ENCODE results near the gene PSEN2.

PSEN2 gene

GRCh38 chr1:226863446-226863845 lies 7.0 kb upstream of the PSEN2 start:
- no peak overlapping the region for H3K27ac ChIP-seq (ENCODE audit: low read length)
- no peaks in the 10 kb centered on the region for H3K27me3 ChIP-seq (ENCODE audit: control insufficient read depth, insufficient read depth, low read length)
- no peak overlapping the region for H3K4me3 ChIP-seq (ENCODE audit: low read length)
- no peaks in the 10 kb centered on the region for H3K9me3 ChIP-seq (ENCODE audit: control insufficient read depth, insufficient read depth, low read length)
- peaks cover 4% of the 10 kb centered on the region; the same call in 1 of the 2 replicates for H3K4me1 ChIP-seq (ENCODE audit: control insufficient read depth, insufficient read depth, low read length)
- H3K36me3 ChIP-seq (ENCODE audit: control insufficient read depth, insufficient read depth, low read length), result no peaks in the 10 kb centered on the region
- WGBS (ENCODE audit: insufficient coverage, insufficient read length), result no CpG with 5 or more reads among the region's 5 CpGs
- DNase-seq (ENCODE audit: low read depth, low spot score), result no peak

- DNase-seq (ENCODE audit: low read depth, low spot score), result no peak
- Histone ChIP-seq H3K27ac (ENCODE audit: low read length) (no peak overlapping the region), H3K36me3 (ENCODE audit: control insufficient read depth, insufficient read depth, low read length) (no peaks in the 10 kb centered on the region), H3K27me3 (ENCODE audit: control insufficient read depth, insufficient read depth, low read length) (no peaks in the 10 kb centered on the region), H3K4me1 (ENCODE audit: control insufficient read depth, insufficient read depth, low read length) (peaks cover 4% of the 10 kb centered on the region; the same call in 1 of the 2 replicates), H3K4me3 (ENCODE audit: low read length) (no peak overlapping the region), H3K9me3 (ENCODE audit: control insufficient read depth, insufficient read depth, low read length) (no peaks in the 10 kb centered on the region)
- no CpG with 5 or more reads among the region's 4 CpGs for WGBS (ENCODE audit: insufficient coverage, insufficient read length)
These were observed 6.1 kb upstream of the PSEN2 start for GRCh38 chr1:226864311-226864710.

GRCh38 chr1:226865590-226865989 lies 4.8 kb upstream of the PSEN2 start:
- H3K27me3 ChIP-seq (ENCODE audit: control insufficient read depth, insufficient read depth, low read length), result no peaks in the 10 kb centered on the region
- no CpG with 5 or more reads among the region's 4 CpGs for WGBS (ENCODE audit: insufficient coverage, insufficient read length)
- H3K4me3 ChIP-seq (ENCODE audit: low read length), result no peak overlapping the region
- no peaks in the 10 kb centered on the region; the same call in 1 of the 2 replicates for H3K36me3 ChIP-seq (ENCODE audit: control insufficient read depth, insufficient read depth, low read length)
- H3K4me1 ChIP-seq (ENCODE audit: control insufficient read depth, insufficient read depth, low read length), result peaks cover 4% of the 10 kb centered on the region; the same call in 1 of the 2 replicates
- no peak overlapping the region for H3K27ac ChIP-seq (ENCODE audit: low read length)
- H3K9me3 ChIP-seq (ENCODE audit: control insufficient read depth, insufficient read depth, low read length), result no peaks in the 10 kb centered on the region
- no peak for DNase-seq (ENCODE audit: low read depth, low spot score)

- Histone ChIP-seq H3K9me3 (ENCODE audit: control insufficient read depth, insufficient read depth, low read length) (no peaks in the 10 kb centered on the region), H3K27me3 (ENCODE audit: control insufficient read depth, insufficient read depth, low read length) (no peaks in the 10 kb centered on the region), H3K27ac (ENCODE audit: low read length) (no peak overlapping the region), H3K36me3 (ENCODE audit: control insufficient read depth, insufficient read depth, low read length) (no peaks in the 10 kb centered on the region; the same call in 1 of the 2 replicates), H3K4me3 (ENCODE audit: low read length) (no peak overlapping the region), H3K4me1 (ENCODE audit: control insufficient read depth, insufficient read depth, low read length) (peaks cover 4% of the 10 kb centered on the region; the same call in 1 of the 2 replicates)
- DNase-seq (ENCODE audit: low read depth, low spot score), result no peak
- WGBS (ENCODE audit: insufficient coverage, insufficient read length), result no CpG with 5 or more reads among the region's 6 CpGs
These were observed 2.9 kb upstream of the PSEN2 start for GRCh38 chr1:226867461-226868054.

- no peak for DNase-seq (ENCODE audit: low read depth, low spot score)
- Histone ChIP-seq H3K9me3 (ENCODE audit: control insufficient read depth, insufficient read depth, low read length) (no peaks in the 10 kb centered on the region), H3K4me3 (ENCODE audit: low read length) (no peak overlapping the region), H3K27ac (ENCODE audit: low read length) (no peak overlapping the region), H3K36me3 (ENCODE audit: control insufficient read depth, insufficient read depth, low read length) (no peaks in the 10 kb centered on the region; the same call in 1 of the 2 replicates), H3K27me3 (ENCODE audit: control insufficient read depth, insufficient read depth, low read length) (no peaks in the 10 kb centered on the region), H3K4me1 (ENCODE audit: control insufficient read depth, insufficient read depth, low read length) (0 out of 2 replicates have a peak, but pooled peaks cover 1% of the 10 kb centered on the region)
- WGBS (ENCODE audit: insufficient coverage, insufficient read length), result no CpG with 5 or more reads among the region's 1 CpG
These were observed 1.7 kb upstream of the PSEN2 start for GRCh38 chr1:226868726-226869125.

- WGBS (ENCODE audit: insufficient coverage, insufficient read length), result no CpG with 5 or more reads among the region's 7 CpGs
These were observed 403 bp upstream of the PSEN2 start for GRCh38 chr1:226870026-226870400.

GRCh38 chr1:226871636-226872327 lies 1.4 kb downstream of the PSEN2 start:
- Histone ChIP-seq H3K9me3 (ENCODE audit: control insufficient read depth, insufficient read depth, low read length) (no peaks in the 10 kb centered on the region), H3K4me1 (ENCODE audit: control insufficient read depth, insufficient read depth, low read length) (0 out of 2 replicates have a peak, but pooled peaks cover 1% of the 10 kb centered on the region), H3K4me3 (ENCODE audit: low read length) (no peak overlapping the region), H3K27me3 (ENCODE audit: control insufficient read depth, insufficient read depth, low read length) (no peaks in the 10 kb centered on the region), H3K27ac (ENCODE audit: low read length) (no peak overlapping the region), H3K36me3 (ENCODE audit: control insufficient read depth, insufficient read depth, low read length) (no peaks in the 10 kb centered on the region; the same call in 1 of the 2 replicates)
- WGBS (ENCODE audit: insufficient coverage, insufficient read length), result no CpG with 5 or more reads among the region's 14 CpGs
- no peak for DNase-seq (ENCODE audit: low read depth, low spot score)

More at GRCh38 chr1:226870026-226870400, 403 bp upstream of the PSEN2 start:
- no peaks in the 10 kb centered on the region for H3K9me3 ChIP-seq (ENCODE audit: control insufficient read depth, insufficient read depth, low read length)
- no peak overlapping the region for H3K27ac ChIP-seq (ENCODE audit: low read length)
- no peaks in the 10 kb centered on the region; the same call in 1 of the 2 replicates for H3K36me3 ChIP-seq (ENCODE audit: control insufficient read depth, insufficient read depth, low read length)
- H3K4me1 ChIP-seq (ENCODE audit: control insufficient read depth, insufficient read depth, low read length), result 0 out of 2 replicates have a peak, but pooled peaks cover 1% of the 10 kb centered on the region
- no peak for DNase-seq (ENCODE audit: low read depth, low spot score)
- peak overlapping the region; percentile 93 for H3K4me3 ChIP-seq (ENCODE audit: low read length)
- H3K27me3 ChIP-seq (ENCODE audit: control insufficient read depth, insufficient read depth, low read length), result no peaks in the 10 kb centered on the region

- DNase-seq (ENCODE audit: low read depth, low spot score), result no peak
- Histone ChIP-seq H3K9me3 (ENCODE audit: control insufficient read depth, insufficient read depth, low read length) (no peaks in the 10 kb centered on the region), H3K4me3 (ENCODE audit: low read length) (no peak overlapping the region), H3K27me3 (ENCODE audit: control insufficient read depth, insufficient read depth, low read length) (no peaks in the 10 kb centered on the region), H3K4me1 (ENCODE audit: control insufficient read depth, insufficient read depth, low read length) (0 out of 2 replicates have a peak, but pooled peaks cover 1% of the 10 kb centered on the region), H3K36me3 (ENCODE audit: control insufficient read depth, insufficient read depth, low read length) (no peaks in the 10 kb centered on the region; the same call in 1 of the 2 replicates), H3K27ac (ENCODE audit: low read length) (no peak overlapping the region)
- WGBS (ENCODE audit: insufficient coverage, insufficient read length), result no CpG with 5 or more reads among the region's 7 CpGs
These were observed 2.0 kb downstream of the PSEN2 start for GRCh38 chr1:226872437-226872836.

GRCh38 chr1:226873771-226874578 lies 3.6 kb downstream of the PSEN2 start:
- Histone ChIP-seq H3K9me3 (ENCODE audit: control insufficient read depth, insufficient read depth, low read length) (no peaks in the 10 kb centered on the region), H3K4me3 (ENCODE audit: low read length) (no peak overlapping the region), H3K4me1 (ENCODE audit: control insufficient read depth, insufficient read depth, low read length) (no peaks in the 10 kb centered on the region), H3K27ac (ENCODE audit: low read length) (no peak overlapping the region), H3K36me3 (ENCODE audit: control insufficient read depth, insufficient read depth, low read length) (no peaks in the 10 kb centered on the region; the same call in 1 of the 2 replicates), H3K27me3 (ENCODE audit: control insufficient read depth, insufficient read depth, low read length) (no peaks in the 10 kb centered on the region)
- no CpG with 5 or more reads among the region's 7 CpGs for WGBS (ENCODE audit: insufficient coverage, insufficient read length)
- DNase-seq (ENCODE audit: low read depth, low spot score), result no peak

All from iPS DF 6.9 (cell line).